ENCODE results near the gene STIM1.

Gene STIM1

GRCh38 chr11:3885855-3886254 is 30.4 kb downstream of the STIM1 start:
- no peak overlapping the region for H3K4me3 ChIP-seq
- no peak overlapping the region for H3K27ac ChIP-seq
- DNase-seq (ENCODE audit: low spot score) = no peak
- TF ChIP-seq CTCF (IDR thresholded peaks at IDR 0.05) = no peak

GRCh38 chr11:3886985-3887384 is 31.5 kb downstream of the STIM1 start:
- Histone ChIP-seq H3K27ac (no peak overlapping the region), H3K4me3 (no peak overlapping the region)
- no peak for TF ChIP-seq CTCF (IDR thresholded peaks at IDR 0.05)
- DNase-seq (ENCODE audit: low spot score) = no peak

GRCh38 chr11:3888876-3889275 is 33.4 kb downstream of the STIM1 start:
- Histone ChIP-seq H3K4me3 (no peak overlapping the region), H3K27ac (no peak overlapping the region)
- TF ChIP-seq CTCF (IDR thresholded peaks at IDR 0.05) = no peak
- no peak for DNase-seq (ENCODE audit: low spot score)

GRCh38 chr11:3890014-3890413 is 34.5 kb downstream of the STIM1 start:
- H3K27ac ChIP-seq = no peak overlapping the region
- H3K4me3 ChIP-seq = no peak overlapping the region
- TF ChIP-seq CTCF (IDR thresholded peaks at IDR 0.05) = no peak
- no peak for DNase-seq (ENCODE audit: low spot score)

- Histone ChIP-seq H3K4me3 (no peak overlapping the region), H3K27ac (no peak overlapping the region)
- DNase-seq (ENCODE audit: low spot score) = no peak
- no peak for TF ChIP-seq CTCF (IDR thresholded peaks at IDR 0.05)
Observed at GRCh38 chr11:3890806-3891205, 35.3 kb downstream of the STIM1 start.

GRCh38 chr11:3891751-3892150 is 36.3 kb downstream of the STIM1 start:
- no peak overlapping the region for H3K4me3 ChIP-seq
- H3K27ac ChIP-seq = no peak overlapping the region
- DNase-seq (ENCODE audit: low spot score) = no peak
- TF ChIP-seq CTCF (IDR thresholded peaks at IDR 0.05) = no peak

GRCh38 chr11:3892156-3892555 is 36.7 kb downstream of the STIM1 start:
- no peak for DNase-seq (ENCODE audit: low spot score)

More at GRCh38 chr11:3892156-3892555, 36.7 kb downstream of the STIM1 start:
- Histone ChIP-seq H3K4me3 (no peak overlapping the region), H3K27ac (no peak overlapping the region)
- no peak for TF ChIP-seq CTCF (IDR thresholded peaks at IDR 0.05)

All from coronary artery (tissue), 2 donors.